ENCODE measurements around the gene BLVRB. TPM values are rescaled to one million over a fixed set of nuclear protein-coding genes. Genes with fewer than 3 reads are reported as not detected.

The BLVRB gene
- total and polyA plus RNA-seq, 9 of the 15 experiments (the other 6 are each of a cell fraction or from before 2014, with no cell fraction given) = 81.1 to 749 (median 331) TPM

DNA sequence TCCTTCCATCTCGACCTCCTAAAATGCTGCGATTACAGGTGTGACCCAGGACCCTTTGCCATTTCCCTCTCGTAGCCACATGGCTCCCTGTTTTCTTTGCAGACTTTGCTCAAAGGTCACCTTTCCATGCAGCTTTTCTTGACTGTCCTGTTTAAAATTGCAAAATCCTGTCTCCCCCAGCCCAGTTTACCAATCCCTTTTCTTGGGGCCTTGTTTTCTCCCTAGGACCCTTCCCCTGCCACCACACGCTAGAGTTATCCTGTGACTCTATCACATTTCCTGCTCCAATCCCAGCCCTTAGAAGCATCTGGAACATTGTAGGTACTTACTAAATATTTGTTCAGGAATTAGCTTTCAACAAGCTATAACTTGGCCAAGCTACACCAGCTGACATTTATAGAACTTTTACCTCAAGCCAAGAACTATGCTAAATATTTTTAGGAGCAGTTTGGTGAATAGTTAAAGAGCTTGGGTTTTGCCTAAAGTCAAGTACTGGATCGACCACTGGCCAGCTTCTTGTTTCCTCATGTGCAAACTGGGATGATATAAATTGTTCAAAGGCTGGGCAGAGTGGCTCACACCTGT lies 12.3 kb downstream of the BLVRB start:
- H3K27me3 ChIP-seq (ENCODE audit: control insufficient read depth in 2 of 2, insufficient read depth in 2 of 2, low read length in 2 of 2) = no peaks in the 10 kb centered on the region
- CTCF ChIA-PET (ENCODE audit: low intra/inter-chr PET ratio) = no interaction called here
- WGBS (ENCODE audit: insufficient coverage, low coverage, missing lambda C conversion rate) = 98% methylated on average over 5 of the region's 5 CpGs
- no TSS peak for BruUV-seq (replicated peaks)
- H3K4me3 ChIP-seq = no peak overlapping the region
- in situ Hi-C loops (cut with MboI) (no loop called here), intact Hi-C loops (cut with micrococcal nuclease) (no loop called here)
- no peak overlapping the region for H3K9ac ChIP-seq (ENCODE audit: insufficient read depth in 1 of 2, low read depth in 2 of 2, low read length in 2 of 2)
- peaks cover 0 to 5% of the 10 kb centered on the region in 2 experiments; a peak in 3 of 5 replicates for H3K4me1 ChIP-seq (replicated peaks in 1 of 2; ENCODE audit: control insufficient read depth in 2 of 2, insufficient read depth in 2 of 2, low read length in 2 of 2)
- no peaks in the 10 kb centered on the region for H3K9me3 ChIP-seq (replicated peaks; ENCODE audit: control insufficient read depth, insufficient read depth, low read depth, low read length)
- DNase-seq (ENCODE audit: extremely low read depth in 1 of 4, low spot score in 3 of 4) (no peak), ATAC-seq (no peak), FAIRE-seq (no peak)
- peaks cover 83% of the 10 kb centered on the region for H3K36me3 ChIP-seq (ENCODE audit: control insufficient read depth, insufficient read depth, low read length)
- no peaks in the 10 kb centered on the region for H3K9me1 ChIP-seq (ENCODE audit: control insufficient read depth, insufficient read depth, low read length)
- H2AFZ ChIP-seq (ENCODE audit: low read depth, low read length) = no peak overlapping the region
- H3K79me2 ChIP-seq (ENCODE audit: control insufficient read depth, insufficient read depth, low read length) = peaks cover under 1% of the 10 kb centered on the region; the same call in 1 of the 3 replicates
- no peak overlapping the region for H3K27ac ChIP-seq (ENCODE audit: extremely low read depth, low read depth, low read length)
- H3K4me2 ChIP-seq (ENCODE audit: insufficient read depth, low read length) = no peak overlapping the region
- no peaks in the 10 kb centered on the region; the same call in 1 of the 2 replicates for H4K20me1 ChIP-seq (replicated peaks; ENCODE audit: control insufficient read depth, insufficient read depth, low read length)
- POLR2A ChIA-PET = interaction anchor here (0.6 to 4.2 kb wide), 6 partner anchors 9 to 155 kb away, joined by 3 to 43 read pairs (median 4); partner anchors contain the start of genes BLVRB and SERTAD3
- TF ChIP-seq POLR2B (IDR thresholded peaks at IDR 0.05; ENCODE audit: low read depth, partially characterized antibody) (peak; percentile 27), ZKSCAN3 (CRISPR knock-in tag; IDR thresholded peaks at IDR 0.05) (no peak)

DNA sequence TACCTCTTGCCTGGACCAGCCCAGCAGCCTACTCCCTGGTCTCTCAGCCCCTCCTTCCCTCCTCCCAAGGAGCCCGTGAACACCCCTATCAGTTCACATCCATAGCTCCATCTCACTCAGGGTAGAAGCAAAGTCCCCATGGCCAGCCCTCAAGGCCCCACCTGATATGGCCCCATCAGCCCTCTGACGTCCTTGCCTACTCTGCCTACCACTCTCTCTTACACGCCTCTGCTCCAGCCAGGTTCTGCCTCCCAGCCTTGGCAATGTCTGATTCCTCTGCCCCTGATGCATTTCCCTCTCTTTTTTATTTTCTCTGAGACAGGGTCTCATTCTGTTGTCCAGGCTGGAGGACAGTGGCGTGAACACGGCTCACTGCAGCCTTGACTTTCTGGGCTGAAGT lies 13.5 kb downstream of the BLVRB start:
- in situ Hi-C loops (cut with MboI) = no loop called here
- no peaks in the 10 kb centered on the region; the same call in 1 of the 2 replicates for H4K20me1 ChIP-seq (replicated peaks; ENCODE audit: control insufficient read depth, insufficient read depth, low read length)
- ATAC-seq (peak; percentile 34), DNase-seq (ENCODE audit: extremely low read depth in 1 of 4, low spot score in 3 of 4) (no peak), FAIRE-seq (no peak)
- intact Hi-C loops (cut with micrococcal nuclease) = no loop called here
- no peaks in the 10 kb centered on the region for H3K79me2 ChIP-seq (ENCODE audit: control insufficient read depth, insufficient read depth, low read length)
- H3K9ac ChIP-seq (ENCODE audit: insufficient read depth in 1 of 2, low read depth in 2 of 2, low read length in 2 of 2) = peak overlapping the region in 1 of 2 experiments; percentile 15; a peak in 1 of 4 replicates
- no peak overlapping the region for H3K27ac ChIP-seq (ENCODE audit: extremely low read depth, low read depth, low read length)
- H3K27me3 ChIP-seq (ENCODE audit: control insufficient read depth in 2 of 2, insufficient read depth in 2 of 2, low read length in 2 of 2) = no peaks in the 10 kb centered on the region
- TF ChIP-seq POLR2A (conservative IDR thresholded peaks at IDR 0.05) (peak; percentile 42; the same call in 1 of the 2 replicates), SIX5 (IDR thresholded peaks at IDR 0.05; ENCODE audit: borderline replicate concordance in 1 of 2, insufficient read depth in 1 of 2, low read depth in 1 of 2, low read length in 2 of 2) (no peak), SUPT5H (IDR thresholded peaks at IDR 0.05) (peak; percentile 65), POLR2B (IDR thresholded peaks at IDR 0.05; ENCODE audit: low read depth, partially characterized antibody) (peak; percentile 56)
- ChIA-PET CTCF (ENCODE audit: low intra/inter-chr PET ratio) (no interaction called here), POLR2A (interaction anchor here (0.7 to 1.7 kb wide), 4 partner anchors 9 to 758 kb away, joined by 3 to 7 read pairs (median 4); no protein-coding TSS in a partner anchor)
- 74% methylated on average over 5 of the region's 5 CpGs for WGBS (ENCODE audit: insufficient coverage, low coverage, missing lambda C conversion rate)
- no TSS peak for BruUV-seq (replicated peaks)
- H3K4me2 ChIP-seq (ENCODE audit: insufficient read depth, low read length) = no peak overlapping the region
- no peak overlapping the region for H2AFZ ChIP-seq (ENCODE audit: low read depth, low read length)
- no peaks in the 10 kb centered on the region for H3K9me1 ChIP-seq (ENCODE audit: control insufficient read depth, insufficient read depth, low read length)
- no peaks in the 10 kb centered on the region for H3K9me3 ChIP-seq (replicated peaks; ENCODE audit: control insufficient read depth, insufficient read depth, low read depth, low read length)
- no peak overlapping the region for H3K4me3 ChIP-seq
- H3K36me3 ChIP-seq (ENCODE audit: control insufficient read depth, insufficient read depth, low read length) = peaks cover 82% of the 10 kb centered on the region
- peaks cover 4 to 5% of the 10 kb centered on the region in 2 experiments; a peak in 3 of 5 replicates for H3K4me1 ChIP-seq (replicated peaks in 1 of 2; ENCODE audit: control insufficient read depth in 2 of 2, insufficient read depth in 2 of 2, low read length in 2 of 2)

Measured in K562 (cell line).